Fibroblast of skin of right biceps (primary cell): ENCODE measurements around the gene OBSCN.

Experiments
- DNase-seq: peaks from one replicate; pipeline ENCODE4 v3.0.0-alpha.2; 2013

OBSCN gene

GRCh38 chr1:228394571-228395394, 186.9 kb downstream of the OBSCN start:
- no peak for DNase-seq

- no peak for DNase-seq
These were observed 189.2 kb downstream of the OBSCN start for GRCh38 chr1:228396770-228397662.

- no peak for DNase-seq
These were observed 190.1 kb downstream of the OBSCN start for GRCh38 chr1:228397966-228398365.

- no peak for DNase-seq
These were observed 191.1 kb downstream of the OBSCN start for GRCh38 chr1:228398741-228399461.

GRCh38 chr1:228399531-228400236, 191.8 kb downstream of the OBSCN start:
- no peak for DNase-seq

- no peak for DNase-seq
These were observed 192.4 kb downstream of the OBSCN start for GRCh38 chr1:228400237-228400651.

GRCh38 chr1:228400692-228401454, 193.0 kb downstream of the OBSCN start:
- no peak for DNase-seq

GRCh38 chr1:228401782-228402640, 194.2 kb downstream of the OBSCN start:
- no peak for DNase-seq

GRCh38 chr1:228402641-228403025, 194.8 kb downstream of the OBSCN start:
- DNase-seq, result no peak

- no peak for DNase-seq
These were observed 195.4 kb downstream of the OBSCN start for GRCh38 chr1:228403231-228403631.

- no peak for DNase-seq
These were observed 196.4 kb downstream of the OBSCN start for GRCh38 chr1:228404107-228404720.

GRCh38 chr1:228405200-228405978, 197.5 kb downstream of the OBSCN start:
- DNase-seq, result no peak

GRCh38 chr1:228405979-228406228, 198.1 kb downstream of the OBSCN start:
- DNase-seq, result no peak

- peak; percentile 64 for DNase-seq
These were observed 199.5 kb downstream of the OBSCN start for GRCh38 chr1:228407106-228408040.

- no peak for DNase-seq
These were observed 200.4 kb downstream of the OBSCN start for GRCh38 chr1:228408041-228408868.

- DNase-seq, result no peak
These were observed 201.3 kb downstream of the OBSCN start for GRCh38 chr1:228408869-228409805.
